HL-60 (cell line): ENCODE measurements around the gene FOXO3.

Experiments used
- GABPA ChIP-seq: IDR thresholded peaks from 2 replicates; pipeline ENCODE4 v1.6.1; 2012; ENCODE audit warnings: low read depth
- POLR2AphosphoS5 ChIP-seq: IDR thresholded peaks from 2 replicates; pipeline ENCODE4 v1.6.1; 2012; ENCODE audit warnings: low read depth
- REST ChIP-seq: IDR thresholded peaks from 2 replicates; pipeline ENCODE4 v1.6.1; 2012; ENCODE audit warnings: low read depth; ENCODE audit not compliant: insufficient replicate concordance
- SPI1 ChIP-seq: IDR thresholded peaks from 2 replicates; pipeline ENCODE4 v1.6.1; 2012; ENCODE audit warnings: low read depth, mild to moderate bottlenecking, borderline replicate concordance
- TF ChIP-seq, protein P1 (sequence below): IDR thresholded peaks from one replicate; pipeline ENCODE4 v1.5.1; 2011; ENCODE audit warnings: low read length, control low read depth, inconsistent platforms; ENCODE audit not compliant: insufficient read depth

- TF ChIP-seq, protein P1, sequence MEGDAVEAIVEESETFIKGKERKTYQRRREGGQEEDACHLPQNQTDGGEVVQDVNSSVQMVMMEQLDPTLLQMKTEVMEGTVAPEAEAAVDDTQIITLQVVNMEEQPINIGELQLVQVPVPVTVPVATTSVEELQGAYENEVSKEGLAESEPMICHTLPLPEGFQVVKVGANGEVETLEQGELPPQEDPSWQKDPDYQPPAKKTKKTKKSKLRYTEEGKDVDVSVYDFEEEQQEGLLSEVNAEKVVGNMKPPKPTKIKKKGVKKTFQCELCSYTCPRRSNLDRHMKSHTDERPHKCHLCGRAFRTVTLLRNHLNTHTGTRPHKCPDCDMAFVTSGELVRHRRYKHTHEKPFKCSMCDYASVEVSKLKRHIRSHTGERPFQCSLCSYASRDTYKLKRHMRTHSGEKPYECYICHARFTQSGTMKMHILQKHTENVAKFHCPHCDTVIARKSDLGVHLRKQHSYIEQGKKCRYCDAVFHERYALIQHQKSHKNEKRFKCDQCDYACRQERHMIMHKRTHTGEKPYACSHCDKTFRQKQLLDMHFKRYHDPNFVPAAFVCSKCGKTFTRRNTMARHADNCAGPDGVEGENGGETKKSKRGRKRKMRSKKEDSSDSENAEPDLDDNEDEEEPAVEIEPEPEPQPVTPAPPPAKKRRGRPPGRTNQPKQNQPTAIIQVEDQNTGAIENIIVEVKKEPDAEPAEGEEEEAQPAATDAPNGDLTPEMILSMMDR = no peak
- no peak for TF ChIP-seq REST
- TF ChIP-seq SPI1 = no peak
- no peak for TF ChIP-seq POLR2AphosphoS5
- no peak for TF ChIP-seq GABPA
Observed at GRCh38 chr6:108637963-108638362, 77.2 kb downstream of the FOXO3 start.
